SK-N-SH (cell line): ENCODE data around the gene TAF6. TPM values are rescaled to one million over a fixed set of nuclear protein-coding genes. Genes with fewer than 3 reads are reported as not detected.

Experiments
- CTCF ChIA-PET: fragments of 300-600, 350-600 bp; formaldehyde crosslinking; extraction: SDS; loops from one replicate; lab custom pipeline; 2021; lab: Yijun Ruan, JAX
- POLR2A ChIA-PET: fragments of 350-600 bp; sonication (Branson Sonifier 250); formaldehyde crosslinking; extraction: SDS; loops from one replicate; lab custom pipeline; 2020; ENCODE audit warnings: antibody characterized with exemption, inconsistent platforms; lab: Yijun Ruan, JAX
- DNase-seq: peaks from one replicate; pipeline ENCODE4 v3.0.0; 2012
- H2AFZ ChIP-seq: fragments of 200-600 bp; sonication (generic); 2 replicates; pipeline ENCODE4 v1.8.1; 2016; ENCODE audit warnings: antibody characterized with exemption, mild to moderate bottlenecking, low read depth
- H3F3A ChIP-seq: fragments of 200-600 bp; sonication (generic); replicated peaks from 2 replicates; pipeline ENCODE3; 2016; ENCODE audit warnings: antibody characterized with exemption, mild to moderate bottlenecking; ENCODE audit not compliant: insufficient read depth
- H3K27ac ChIP-seq, 2 experiments: fragments of 200-500 bp in 1 of 2; fragments of 200-600 bp in 1 of 2; sonication (Bioruptor generic) in 1 of 2; sonication (generic), shearing (Covaris generic) in 1 of 2; 2 replicates each; pipeline versions ENCODE4 v1.5.1 to v1.6.1; 2014 to 2016; ENCODE audit warnings: low read depth in 2 of 2, inconsistent platforms in 1 of 2, low read length in 1 of 2, mild to moderate bottlenecking in 1 of 2, mixed read lengths in 1 of 2
- H3K27me3 ChIP-seq: fragments of 200-600 bp; sonication (generic), shearing (Covaris generic); 2 replicates; pipeline ENCODE4 v1.6.1; 2016; ENCODE audit warnings: mixed run types; ENCODE audit not compliant: insufficient read depth
- H3K36me3 ChIP-seq, 2 experiments: fragments of 200-500 bp in 1 of 2; fragments of 200-600 bp in 1 of 2; sonication (Bioruptor generic) in 1 of 2; sonication (generic) in 1 of 2; replicated peaks in 1 of 2; 2 replicates each; pipeline versions ENCODE3 to v1.5.1; 2014 to 2016; ENCODE audit warnings: low read length in 1 of 2, mild to moderate bottlenecking in 1 of 2; ENCODE audit not compliant: insufficient read depth in 2 of 2, control insufficient read depth in 1 of 2
- H3K4me1 ChIP-seq, 2 experiments: fragments of 200-500 bp in 1 of 2; fragments of 200-600 bp in 1 of 2; sonication (Bioruptor generic) in 1 of 2; sonication (generic), shearing (Covaris generic) in 1 of 2; 2 replicates each; pipeline versions ENCODE4 v1.5.1 to v1.6.1; 2014 to 2016; ENCODE audit warnings: low read depth in 1 of 2, low read length in 1 of 2, mixed run types in 1 of 2; ENCODE audit not compliant: insufficient read depth in 2 of 2, control insufficient read depth in 1 of 2
- H3K4me2 ChIP-seq: fragments of 200-600 bp; sonication (generic), shearing (Covaris generic); 2 replicates; pipeline ENCODE4 v1.6.1; 2017; ENCODE audit warnings: mixed run types
- H3K4me3 ChIP-seq, 2 experiments: fragments of 200-500 bp in 1 of 2; fragments of 200-600 bp in 1 of 2; sonication (Bioruptor generic) in 1 of 2; sonication (generic), shearing (Covaris generic) in 1 of 2; 2 replicates each; pipeline versions ENCODE4 v1.5.1 to v1.8.1; 2014 to 2016; ENCODE audit warnings: low read depth in 2 of 2, inconsistent platforms in 1 of 2, low read length in 1 of 2, mild to moderate bottlenecking in 1 of 2, mixed read lengths in 1 of 2, moderate library complexity in 1 of 2
- H3K79me2 ChIP-seq: fragments of 200-600 bp; sonication (generic); 2 replicates; pipeline ENCODE4 v1.8.1; 2017; ENCODE audit warnings: mild to moderate bottlenecking; ENCODE audit not compliant: insufficient read depth
- H3K9ac ChIP-seq: fragments of 200-600 bp; sonication (generic); 2 replicates; pipeline ENCODE4 v1.6.1; 2017; ENCODE audit warnings: mixed run types
- H3K9me2 ChIP-seq: fragments of 200-600 bp; sonication (generic); 2 replicates; pipeline ENCODE4 v1.6.1; 2017; ENCODE audit warnings: mixed run types
- H3K9me3 ChIP-seq: fragments of 200-600 bp; sonication (generic); 2 replicates; pipeline ENCODE4 v1.6.1; 2017; ENCODE audit warnings: mixed run types, mild to moderate bottlenecking, moderate library complexity
- H4K20me1 ChIP-seq: fragments of 200-600 bp; sonication (generic); 2 replicates; pipeline ENCODE4 v1.6.1; 2017; ENCODE audit warnings: mild to moderate bottlenecking, mixed run types; ENCODE audit not compliant: insufficient read depth
- CHD2 ChIP-seq: fragments of 150-350 bp; IDR thresholded peaks from 2 replicates; pipeline ENCODE4 v1.6.1; 2018; ENCODE audit warnings: low read length; ENCODE audit not compliant: partially characterized antibody
- CTCF ChIP-seq: fragments of 200-600 bp; sonication (generic); IDR thresholded peaks from 2 replicates; pipeline ENCODE4 v1.6.1; 2017; ENCODE audit warnings: antibody characterized with exemption, mild to moderate bottlenecking, moderate library complexity
- FOSL2 ChIP-seq: IDR thresholded peaks from 2 replicates; pipeline ENCODE4 v1.4.0; 2012; ENCODE audit warnings: low read depth, mild to moderate bottlenecking, moderate library complexity, borderline replicate concordance
- FOXM1 ChIP-seq: IDR thresholded peaks from 2 replicates; pipeline ENCODE4 v1.4.0; 2012; ENCODE audit warnings: low read depth, mild to moderate bottlenecking
- GABPA ChIP-seq: IDR thresholded peaks from 2 replicates; pipeline ENCODE4 v1.4.0; 2012; ENCODE audit warnings: low read depth, mild to moderate bottlenecking
- GATA2 ChIP-seq: sonication (generic); formaldehyde crosslinking; IDR thresholded peaks from 2 replicates; pipeline ENCODE4 v1.5.0; 2020; ENCODE audit warnings: mild to moderate bottlenecking, missing genetic modification reagents
- MEF2A ChIP-seq: IDR thresholded peaks from 2 replicates; pipeline ENCODE4 v1.4.0; 2012; ENCODE audit warnings: low read depth, borderline replicate concordance
- NRF1 ChIP-seq: IDR thresholded peaks from 2 replicates; pipeline ENCODE4 v1.6.1; 2012; ENCODE audit warnings: low read depth, mild to moderate bottlenecking, low read length
- POLR2AphosphoS5 ChIP-seq: IDR thresholded peaks from 2 replicates; pipeline ENCODE4 v1.6.1; 2012; ENCODE audit warnings: low read depth, low read length
- RCOR1 ChIP-seq: fragments of 150-350 bp; IDR thresholded peaks from 2 replicates; pipeline ENCODE4 v1.6.1; 2017; ENCODE audit warnings: antibody characterized with exemption, low read length
- REST ChIP-seq: IDR thresholded peaks from 2 replicates; pipeline ENCODE4 v1.6.1; 2012; ENCODE audit warnings: mild to moderate bottlenecking, low read depth, low read length, moderate library complexity
- SIN3A ChIP-seq: IDR thresholded peaks from 2 replicates; pipeline ENCODE4 v1.6.1; 2012; ENCODE audit warnings: low read depth, mild to moderate bottlenecking, low read length, moderate library complexity, borderline replicate concordance
- SMC3 ChIP-seq: IDR thresholded peaks from 2 replicates; pipeline ENCODE4 v1.6.1; 2012; ENCODE audit warnings: low read depth, low read length, improper control_type of control experiment
- TCF12 ChIP-seq: IDR thresholded peaks from 2 replicates; pipeline ENCODE4 v1.4.0; 2012
- TEAD4 ChIP-seq: IDR thresholded peaks from 2 replicates; pipeline ENCODE4 v1.4.0; 2012; ENCODE audit warnings: mild to moderate bottlenecking, borderline replicate concordance; ENCODE audit not compliant: insufficient read depth
- USF2 ChIP-seq: fragments of 150-350 bp; IDR thresholded peaks from 2 replicates; pipeline ENCODE4 v1.6.1; 2017; ENCODE audit warnings: antibody characterized with exemption, low read length, low read depth, borderline replicate concordance
- WGBS: methylation state at CpG from one replicate; pipeline ENCODE4 v1.1.6; 2017; ENCODE audit warnings: low lambda C conversion rate; 5-methylcytosine and 5-hydroxymethylcytosine counted together
- polyA plus RNA-seq, 3 experiments: library from polyadenylated mRNA; depleted of rRNA; stranded (reverse); fragments of >200 nt; gene quantifications; 2 replicates each; pipeline ENCODE4 v1.2.3, GENCODE V29; 2012

Gene TAF6
- polyA plus RNA-seq, 1 of the 3 experiments (the other 2 are of a cell fraction) = 70.5 TPM

- no peaks in the 10 kb centered on the region for H3K9me2 ChIP-seq
- ChIA-PET POLR2A (interaction anchor here (5.3 kb wide), 1 partner anchor 21 kb away, joined by 70 read pairs; the partner anchor contains the start of genes AP4M1 and MCM7), CTCF (interaction anchor here (5.0 kb wide), 1 partner anchor 9 kb away, joined by 40 read pairs; no protein-coding TSS in a partner anchor)
- H3F3A ChIP-seq = peaks cover 45% of the 10 kb centered on the region
- H3K27me3 ChIP-seq = no peaks in the 10 kb centered on the region
- no peak overlapping the region for H3K27ac ChIP-seq
- no peaks in the 10 kb centered on the region for H4K20me1 ChIP-seq
- H3K4me2 ChIP-seq = no peak overlapping the region
- H3K9ac ChIP-seq = no peak overlapping the region
- H2AFZ ChIP-seq = no peak overlapping the region
- 93% methylated on average over 13 of the region's 13 CpGs for WGBS
- TF ChIP-seq SIN3A (no peak), POLR2AphosphoS5 (no peak), CTCF (no peak), SMC3 (no peak), REST (no peak), RCOR1 (no peak), NRF1 (no peak), TEAD4 (no peak), CHD2 (no peak), USF2 (no peak), TCF12 (no peak), FOSL2 (no peak), GABPA (no peak), FOXM1 (no peak), GATA2 (no peak), MEF2A (no peak)
- peaks cover 13 to 22% of the 10 kb centered on the region in 2 experiments for H3K36me3 ChIP-seq
- no peaks in the 10 kb centered on the region for H3K9me3 ChIP-seq
- H3K4me3 ChIP-seq = no peak overlapping the region
- peaks cover 74% of the 10 kb centered on the region for H3K79me2 ChIP-seq
- H3K4me1 ChIP-seq = peaks cover 11 to 15% of the 10 kb centered on the region in 2 experiments; a peak in 3 of 4 replicates
- DNase-seq = no peak
Observed at GRCh38 chr7:100122067-100122466, 2.9 kb upstream of the TAF6 start.
